HCT116 (cell line): Measurements from ENCODE around the gene TMEM203. TPM values are rescaled to one million over a fixed set of nuclear protein-coding genes. Genes with fewer than 3 reads are reported as not detected.

Source experiments
- ATAC-seq: fragments of 200-7000 bp; cut with Tn5 transposase; 2 replicates; pipeline ENCODE4 v1.9.1; 2020; ENCODE audit warnings: mild to moderate bottlenecking, moderate library complexity
- BruUV-seq: library from RNA; stranded (reverse); fragments of 400-500 nt; replicated peaks from 2 replicates; lab custom pipeline; 2021; lab: Mats Ljungman, UMichigan
- CTCF ChIA-PET: fragments of 300-600 bp; sonication (Branson Sonifier 250); formaldehyde crosslinking; loops from one replicate; lab custom pipeline; 2021; ENCODE audit warnings: antibody characterized with exemption; lab: Charles Lee
- POLR2A ChIA-PET: fragments of 300-600, 350-600 bp; sonication (Branson Sonifier 250); formaldehyde crosslinking; loops from one replicate; lab custom pipeline; 2021; ENCODE audit warnings: antibody characterized with exemption; lab: Charles Lee
- RAD21 ChIA-PET, 2 experiments: fragments of 300-600 bp; sonication (Branson Sonifier 250); formaldehyde crosslinking; loops; one replicate each; lab custom pipeline; 2023; ENCODE audit warnings: low total read pairs in 2 of 2; ENCODE audit not compliant: uncharacterized antibody in 2 of 2, unreplicated experiment in 2 of 2, low non-redundant PET in 1 of 2; lab: Charles Lee
- DNase-seq: peaks from one replicate; pipeline ENCODE4 v3.0.0-alpha.2; 2010; ENCODE audit warnings: low read depth, low spot score
- H2AFZ ChIP-seq: fragments of 200-600 bp; shearing (Covaris generic), sonication (generic); 2 replicates; pipeline ENCODE4 v1.6.1; 2017; ENCODE audit warnings: low read depth, mixed run types, mixed read lengths, antibody characterized with exemption, low read length; ENCODE audit not compliant: poor library complexity, severe bottlenecking
- H3K27ac ChIP-seq: 2 replicates; pipeline ENCODE4 v1.5.1; 2012; ENCODE audit warnings: low read depth, low read length
- H3K27me3 ChIP-seq: fragments of 200-600 bp; sonication (generic); 2 replicates; pipeline ENCODE4 v1.6.1; 2016; ENCODE audit warnings: mixed run types, low read length, mixed read lengths; ENCODE audit not compliant: insufficient read depth
- H3K36me3 ChIP-seq, 2 experiments: fragments of 200-500 bp in 1 of 2; fragments of 200-600 bp in 1 of 2; sonication (Bioruptor generic) in 1 of 2; sonication (generic) in 1 of 2; 2 replicates each; pipeline versions ENCODE4 v1.5.1 to v1.6.1; 2014 to 2016; ENCODE audit warnings: low read length in 2 of 2, inconsistent platforms in 1 of 2, mixed read lengths in 1 of 2, mixed run types in 1 of 2; ENCODE audit not compliant: insufficient read depth in 2 of 2, control insufficient read depth in 1 of 2
- H3K4me1 ChIP-seq, 2 experiments: fragments of 200-600 bp in 1 of 2; sonication (generic) in 1 of 2; 2 replicates each; pipeline versions ENCODE4 v1.5.1 to v1.6.1; 2012 to 2017; ENCODE audit warnings: low read length in 2 of 2, inconsistent platforms in 1 of 2, mild to moderate bottlenecking in 1 of 2, mixed read lengths in 1 of 2, mixed run types in 1 of 2, moderate library complexity in 1 of 2; ENCODE audit not compliant: insufficient read depth in 2 of 2, control insufficient read depth in 1 of 2
- H3K4me2 ChIP-seq: fragments of 200-600 bp; sonication (generic); 2 replicates; pipeline ENCODE4 v1.6.1; 2017; ENCODE audit warnings: mixed run types, low read length, mixed read lengths
- H3K4me3 ChIP-seq, 2 experiments: fragments of 200-600 bp in 1 of 2; sonication (generic) in 1 of 2; replicated peaks in 1 of 2; 2 replicates each; pipeline ENCODE4 v1.5.1; 2011 to 2016; ENCODE audit warnings: low read length in 2 of 2, control low read depth in 1 of 2, low read depth in 1 of 2, mild to moderate bottlenecking in 1 of 2, mixed read lengths in 1 of 2, mixed run types in 1 of 2
- H3K79me2 ChIP-seq: fragments of 200-600 bp; sonication (generic); 2 replicates; pipeline ENCODE4 v1.6.1; 2017; ENCODE audit warnings: mild to moderate bottlenecking, mixed run types, low read length, moderate library complexity, mixed read lengths; ENCODE audit not compliant: insufficient read depth
- H3K9ac ChIP-seq: fragments of 200-600 bp; sonication (generic); 2 replicates; pipeline ENCODE4 v1.6.1; 2016; ENCODE audit warnings: low read length, mixed read lengths
- H3K9me2 ChIP-seq: fragments of 200-600 bp; sonication (generic), shearing (Covaris generic); 2 replicates; pipeline ENCODE4 v1.6.1; 2017; ENCODE audit warnings: mixed run types, mild to moderate bottlenecking, moderate library complexity; ENCODE audit not compliant: insufficient read depth
- H3K9me3 ChIP-seq, 2 experiments: fragments of 200-500 bp in 1 of 2; fragments of 200-600 bp in 1 of 2; sonication (Bioruptor generic) in 1 of 2; sonication (generic) in 1 of 2; 2 replicates each; pipeline ENCODE4 v1.6.1; 2014 to 2017; ENCODE audit warnings: low read length in 2 of 2, mixed read lengths in 2 of 2, inconsistent platforms in 1 of 2, low read depth in 1 of 2, mild to moderate bottlenecking in 1 of 2, mixed run types in 1 of 2, moderate library complexity in 1 of 2; ENCODE audit not compliant: control insufficient read depth in 1 of 2, insufficient read depth in 1 of 2
- H4K20me1 ChIP-seq: fragments of 200-600 bp; sonication (generic), shearing (Covaris generic); 2 replicates; pipeline ENCODE4 v1.6.1; 2017; ENCODE audit warnings: mixed run types, mild to moderate bottlenecking, moderate library complexity; ENCODE audit not compliant: insufficient read depth
- CBX3 ChIP-seq: IDR thresholded peaks from 2 replicates; pipeline ENCODE4 v1.6.1; 2012; ENCODE audit warnings: low read depth
- CTCF ChIP-seq, 3 experiments: fragments of 200-600 bp in 1 of 3; sonication (generic) in 1 of 3; IDR thresholded peaks in 2 of 3; conservative IDR thresholded peaks in 1 of 3; 2 replicates each; pipeline ENCODE4 v1.5.1; 2012 to 2017; ENCODE audit warnings: low read depth in 2 of 3, low read length in 2 of 3, antibody characterized with exemption in 1 of 3, borderline replicate concordance in 1 of 3, control low read depth in 1 of 3, mild to moderate bottlenecking in 1 of 3, mixed read lengths in 1 of 3, mixed run types in 1 of 3, moderate library complexity in 1 of 3; ENCODE audit not compliant: insufficient read depth in 1 of 3
- EZH2phosphoT487 ChIP-seq: fragments of 200-600 bp; IDR thresholded peaks from 2 replicates; pipeline ENCODE4 v1.6.1; 2018; ENCODE audit warnings: antibody characterized with exemption, borderline replicate concordance
- FOSL1 ChIP-seq: IDR thresholded peaks from 2 replicates; pipeline ENCODE4 v1.6.1; 2012; ENCODE audit warnings: low read depth
- SP1 ChIP-seq: IDR thresholded peaks from 2 replicates; pipeline ENCODE4 v1.6.1; 2012; ENCODE audit warnings: low read depth
- SRF ChIP-seq: IDR thresholded peaks from 2 replicates; pipeline ENCODE4 v1.6.1; 2012; ENCODE audit warnings: low read depth
- YY1 ChIP-seq: IDR thresholded peaks from 2 replicates; pipeline ENCODE4 v1.6.1; 2011; ENCODE audit warnings: low read length, low read depth, moderate library complexity, mild to moderate bottlenecking; ENCODE audit not compliant: insufficient replicate concordance; ENCODE audit errors: extremely low read depth
- ZFX ChIP-seq: fragments of 450-650 bp; IDR thresholded peaks from 2 replicates; pipeline ENCODE4 v1.6.1; 2017
- intact Hi-C: fragments of 100-400 bp; cut with micrococcal nuclease; formaldehyde crosslinking; loops from 2 replicates; pipeline ENCODE4 v1.10.0; 2022
- total RNA-seq: library from RNA; stranded (reverse); gene quantifications from one replicate; pipeline ENCODE4 v1.2.1, GENCODE V29; 2021; ENCODE audit not compliant: unreplicated experiment

Gene TMEM203
- total RNA-seq, 1 experiment from 2014 or later: 45.0 TPM

DNA sequence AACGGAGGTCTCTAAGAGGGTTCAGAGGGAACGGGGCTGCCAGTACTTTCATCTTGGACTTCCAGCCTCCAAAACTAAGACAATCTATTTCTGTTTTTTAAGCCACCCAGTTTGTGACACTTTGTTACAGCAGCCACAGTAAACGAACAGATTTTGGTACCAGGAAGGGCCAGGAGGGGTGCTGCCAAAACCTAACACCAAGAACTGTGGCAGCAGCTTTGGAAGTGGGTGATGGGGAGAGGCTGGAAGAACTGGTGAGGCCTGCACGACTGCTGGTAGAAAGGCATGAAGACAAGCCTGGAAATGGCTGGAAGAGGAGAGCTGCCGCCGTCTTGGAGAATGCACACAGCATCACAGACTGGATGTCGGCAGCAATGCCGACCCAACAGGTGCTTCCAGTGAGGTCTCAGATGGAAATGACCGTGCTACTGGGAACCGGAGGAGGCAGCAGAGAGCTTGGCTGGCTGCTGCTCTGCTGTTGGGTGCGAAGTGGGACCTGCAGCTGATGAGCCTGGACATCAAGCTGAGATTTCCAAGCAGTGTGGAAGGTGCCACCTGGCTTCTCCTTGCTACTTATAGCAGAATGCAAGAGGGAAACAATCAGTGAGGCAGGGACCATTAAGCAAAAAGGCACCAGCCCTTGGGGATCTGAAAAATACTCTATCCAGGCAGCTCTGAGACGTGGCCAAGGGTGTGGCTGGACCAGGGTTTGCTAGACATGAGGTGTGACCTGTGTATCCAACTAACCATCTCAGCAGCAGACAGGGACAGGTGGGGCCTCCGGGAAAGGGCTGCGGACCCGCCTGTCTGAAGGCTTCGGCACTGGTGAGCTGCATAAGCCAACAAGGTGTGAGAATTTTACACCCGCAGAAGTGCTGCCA, 28.9 kb downstream of the TMEM203 start:
- ChIA-PET POLR2A (interaction anchor here (0.7 to 1.5 kb wide), 3 partner anchors 8 to 26 kb away, joined by 3 to 4 read pairs (median 4); no protein-coding TSS in a partner anchor), RAD21 (no interaction called here), CTCF (no interaction called here)
- Histone ChIP-seq H3K79me2 (no peaks in the 10 kb centered on the region), H3K4me1 (peaks cover 0 to 15% of the 10 kb centered on the region in 2 experiments; a peak in 2 of 4 replicates), H3K4me2 (no peak overlapping the region), H4K20me1 (no peaks in the 10 kb centered on the region), H3K4me3 (no peak overlapping the region), H3K27me3 (no peaks in the 10 kb centered on the region), H3K9me3 (no peaks in the 10 kb centered on the region), H3K9me2 (no peaks in the 10 kb centered on the region), H2AFZ (no peak overlapping the region), H3K36me3 (peaks cover 0 to 3% of the 10 kb centered on the region in 2 experiments; a peak in 2 of 4 replicates), H3K27ac (no peak overlapping the region; the same call in 1 of the 2 replicates), H3K9ac (no peak overlapping the region)
- no peak for TF ChIP-seq EZH2phosphoT487
- no peak for TF ChIP-seq SRF
- peak in 2 of 3 experiments; percentile 36 to 37; a peak in 3 of 6 replicates for TF ChIP-seq CTCF (IDR thresholded peaks at IDR 0.05 in 2 of 3, conservative IDR thresholded peaks at IDR 0.05 in 1 of 3; ENCODE audit: borderline replicate concordance in 1 of 3, insufficient read depth in 1 of 3, low read depth in 2 of 3, low read length in 2 of 3)
- TF ChIP-seq FOSL1: no peak
- no peak for TF ChIP-seq SP1
- no peak for TF ChIP-seq ZFX
- no peak for TF ChIP-seq CBX3
- TF ChIP-seq YY1: no peak
- intact Hi-C loops: no loop called here
- BruUV-seq: no TSS peak
- DNase-seq: no peak
- peak; percentile 51 for ATAC-seq
